K562 treated with DMSO at 1 percent for 48 hours (cell line): Measurements from ENCODE around the gene LCMT2. TPM values are rescaled to one million over a fixed set of nuclear protein-coding genes. Genes with fewer than 3 reads are reported as not detected.

Experiments
- total RNA-seq: library from RNA; unstranded; fragments of 300-600 nt; gene quantifications from 2 replicates; pipeline ENCODE4 v1.2.3, GENCODE V29; 2022; ENCODE audit warnings: low replicate concordance; ENCODE audit errors: extremely low read depth

LCMT2 gene, protein sequence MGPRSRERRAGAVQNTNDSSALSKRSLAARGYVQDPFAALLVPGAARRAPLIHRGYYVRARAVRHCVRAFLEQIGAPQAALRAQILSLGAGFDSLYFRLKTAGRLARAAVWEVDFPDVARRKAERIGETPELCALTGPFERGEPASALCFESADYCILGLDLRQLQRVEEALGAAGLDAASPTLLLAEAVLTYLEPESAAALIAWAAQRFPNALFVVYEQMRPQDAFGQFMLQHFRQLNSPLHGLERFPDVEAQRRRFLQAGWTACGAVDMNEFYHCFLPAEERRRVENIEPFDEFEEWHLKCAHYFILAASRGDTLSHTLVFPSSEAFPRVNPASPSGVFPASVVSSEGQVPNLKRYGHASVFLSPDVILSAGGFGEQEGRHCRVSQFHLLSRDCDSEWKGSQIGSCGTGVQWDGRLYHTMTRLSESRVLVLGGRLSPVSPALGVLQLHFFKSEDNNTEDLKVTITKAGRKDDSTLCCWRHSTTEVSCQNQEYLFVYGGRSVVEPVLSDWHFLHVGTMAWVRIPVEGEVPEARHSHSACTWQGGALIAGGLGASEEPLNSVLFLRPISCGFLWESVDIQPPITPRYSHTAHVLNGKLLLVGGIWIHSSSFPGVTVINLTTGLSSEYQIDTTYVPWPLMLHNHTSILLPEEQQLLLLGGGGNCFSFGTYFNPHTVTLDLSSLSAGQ
- total RNA-seq = not detected in 2 replicates

DNA sequence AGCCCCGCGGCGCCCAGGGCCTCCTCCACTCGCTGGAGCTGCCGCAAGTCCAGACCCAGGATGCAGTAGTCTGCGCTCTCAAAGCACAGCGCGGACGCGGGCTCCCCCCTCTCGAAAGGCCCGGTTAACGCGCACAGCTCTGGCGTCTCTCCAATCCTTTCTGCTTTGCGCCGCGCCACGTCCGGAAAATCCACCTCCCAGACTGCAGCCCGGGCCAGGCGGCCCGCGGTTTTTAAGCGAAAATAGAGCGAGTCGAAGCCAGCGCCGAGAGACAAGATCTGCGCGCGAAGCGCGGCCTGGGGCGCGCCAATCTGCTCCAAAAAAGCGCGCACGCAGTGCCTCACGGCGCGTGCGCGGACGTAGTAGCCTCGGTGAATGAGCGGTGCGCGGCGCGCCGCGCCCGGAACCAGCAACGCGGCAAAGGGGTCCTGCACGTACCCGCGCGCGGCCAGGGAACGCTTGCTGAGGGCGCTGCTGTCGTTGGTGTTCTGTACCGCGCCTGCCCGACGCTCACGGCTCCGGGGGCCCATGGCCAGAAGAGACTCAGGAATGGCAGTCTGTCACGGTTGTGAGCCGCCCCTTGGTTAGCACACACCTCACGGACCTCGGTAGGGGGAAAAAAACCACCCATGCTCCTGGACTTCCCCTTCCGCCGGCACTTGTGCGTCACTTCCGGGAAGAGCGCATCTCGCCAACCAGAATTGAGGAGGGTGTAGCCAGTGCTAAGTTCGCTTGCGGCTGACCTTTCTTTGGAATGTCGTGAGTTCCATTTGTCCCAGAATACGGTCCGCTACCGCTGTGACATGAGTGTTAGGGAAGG is at the start of gene LCMT2:
Gene LCMT2 (minus strand): TSS at position 614 of the 820 bp plus-strand sequence. CDS start 84 bp downstream, at position 530.

DNA sequence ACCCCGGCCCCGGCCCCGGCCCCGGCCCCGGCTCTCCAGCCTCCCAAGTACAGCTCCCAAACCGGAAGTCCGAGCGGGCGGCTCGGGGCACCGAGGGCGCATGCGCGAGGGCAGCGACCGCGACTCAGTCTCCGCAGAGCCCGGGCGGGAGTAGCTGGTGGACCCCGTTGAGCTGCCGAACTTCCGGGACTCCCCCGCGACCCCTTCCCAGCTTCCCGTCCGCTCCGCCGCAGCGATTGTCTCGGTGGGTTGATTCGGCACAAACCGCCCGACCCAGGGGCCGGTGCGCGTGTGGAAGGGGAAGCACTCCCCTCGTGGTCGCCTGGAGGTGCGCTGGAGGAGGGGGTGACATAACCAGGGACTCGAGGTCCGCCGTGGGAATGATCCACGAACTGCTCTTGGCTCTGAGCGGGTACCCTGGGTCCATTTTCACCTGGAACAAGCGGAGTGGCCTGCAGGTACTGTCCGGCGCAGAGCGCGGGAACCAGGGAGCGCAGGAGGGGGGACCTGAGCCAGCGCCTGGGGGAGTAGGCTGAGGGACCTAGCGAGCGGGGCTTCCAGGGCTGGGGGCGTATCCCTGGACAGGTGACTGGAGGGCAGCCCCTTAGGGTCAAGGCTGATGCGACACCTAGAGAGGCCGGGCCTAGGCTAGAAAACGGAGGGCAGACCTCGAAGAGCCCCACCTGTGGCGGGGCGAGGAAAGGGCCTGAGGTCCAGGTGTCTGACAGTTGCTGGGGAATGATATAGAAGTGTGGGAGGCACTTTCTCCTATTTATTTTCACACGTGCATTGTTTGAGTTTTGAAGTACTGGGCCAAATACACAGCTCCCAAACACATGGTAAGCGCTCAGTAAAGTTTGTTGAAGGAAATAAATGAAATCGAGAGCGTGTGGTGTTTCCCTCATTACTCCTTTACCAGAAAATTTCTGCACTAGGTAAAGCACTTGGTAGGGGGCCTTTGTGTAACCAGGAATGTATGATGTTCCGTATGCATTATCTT is 40.9 kb upstream of the LCMT2 start, which contains the start of the genes TUBGCP4 and ZSCAN29:
Gene TUBGCP4 (plus strand): TSS at position 127 of the 1,000 bp plus-strand sequence. CDS start 254 bp downstream, at position 381.
Gene ZSCAN29 (minus strand): TSS at position 69 of the 1,000 bp plus-strand sequence. CDS start 1,130 bp downstream, outside the sequence.

DNA sequence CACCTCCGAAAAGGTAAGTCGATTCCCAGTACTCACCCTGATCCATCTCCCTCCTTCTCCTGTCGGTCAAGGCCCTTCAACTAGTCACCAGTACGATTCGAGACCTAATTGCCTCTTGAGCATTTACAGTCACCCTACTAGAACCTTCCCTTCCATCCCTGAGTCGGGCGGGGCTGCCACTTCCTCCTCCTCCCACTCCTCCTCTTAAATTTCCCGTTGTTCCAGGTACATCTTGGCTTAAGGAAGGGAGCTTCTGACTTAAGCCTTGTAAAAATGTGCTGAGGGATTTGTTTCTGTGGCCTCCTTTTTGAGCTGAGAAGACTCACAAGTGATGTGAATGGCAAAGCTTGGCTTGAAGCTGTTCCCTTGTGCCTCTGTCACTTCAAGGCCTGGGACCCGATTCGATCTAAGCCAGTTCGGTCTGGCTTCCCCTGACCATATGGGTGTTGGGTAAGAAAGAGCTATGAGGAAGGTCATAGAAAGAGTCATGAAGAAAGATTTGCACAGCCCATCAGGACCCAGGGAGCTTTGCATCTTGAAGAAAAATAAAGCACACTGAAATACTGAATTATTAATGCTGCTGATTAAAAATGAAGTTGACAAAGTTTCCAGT is 28.1 kb downstream of the LCMT2 start, which contains the start of gene TGM7:
Gene TGM7 (minus strand): TSS at position 51 of the 613 bp plus-strand sequence.

Other genes starting within 250 kb of the LCMT2 start
- gene UBR1, start 224.5 kb downstream of the LCMT2 start, total RNA-seq = not detected in 2 replicates
- gene TMEM62, start 197.0 kb downstream of the LCMT2 start, total RNA-seq = not detected in 2 replicates
- gene CCNDBP1, start 145.2 kb downstream of the LCMT2 start, total RNA-seq = not detected in 2 replicates
- not detected in 2 replicates for gene EPB42, start 109.6 kb downstream of the LCMT2 start, total RNA-seq
- gene TGM5, start 63.6 kb downstream of the LCMT2 start, total RNA-seq = not detected in 2 replicates
- gene TGM7, start 28.3 kb downstream of the LCMT2 start, total RNA-seq = not detected in 2 replicates
- gene ZSCAN29, start 40.5 kb upstream of the LCMT2 start, total RNA-seq = not detected in 2 replicates
- gene TUBGCP4, start 40.5 kb upstream of the LCMT2 start, total RNA-seq = not detected in 2 replicates
- not detected in 2 replicates for gene TP53BP1, start 162.6 kb upstream of the LCMT2 start, total RNA-seq
- 83.2 TPM in 1 of 2 replicates, not detected in the other for gene MAP1A, start 187.0 kb upstream of the LCMT2 start, total RNA-seq